ENCODE results near the gene CNTNAP2.

DNA sequence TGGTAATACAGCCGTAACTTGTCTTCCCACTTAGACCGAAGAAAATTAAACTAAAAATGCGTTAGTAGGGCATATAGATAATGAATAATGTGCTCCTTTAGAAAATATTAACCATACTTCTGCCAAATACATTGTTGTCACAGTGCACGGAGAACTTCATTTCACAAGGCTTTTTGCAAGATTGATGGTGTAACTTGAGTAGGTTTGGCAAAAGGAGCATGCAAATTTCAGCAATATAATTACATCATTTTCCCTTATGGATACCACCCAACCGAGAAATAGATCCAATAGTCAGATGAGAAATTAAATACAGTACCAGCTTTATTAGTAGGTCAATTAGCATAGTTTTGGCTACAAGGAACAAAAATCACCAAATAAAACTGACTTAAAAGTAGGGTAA, 1681.4 kb downstream of the CNTNAP2 start:
- TF ChIP-seq FOXA1 (IDR thresholded peaks at IDR 0.05): no peak
- TF ChIP-seq NFRKB (IDR thresholded peaks at IDR 0.05): no peak
- no peak for TF ChIP-seq FOXM1 (IDR thresholded peaks at IDR 0.05; ENCODE audit: borderline replicate concordance)
- no peak for TF ChIP-seq ZNF384 (IDR thresholded peaks at IDR 0.05)
